GM18868 (cell line): ENCODE data around the gene GNAI1.

Experiments
- ATAC-seq: cut with Tn5 transposase; IDR thresholded peaks from one replicate; pipeline ENCODE4 v1.9.1; 2021; ENCODE audit warnings: mild to moderate bottlenecking, moderate library complexity; ENCODE audit not compliant: unreplicated experiment

Gene GNAI1

GRCh38 chr7:80134536-80135308, at the start of gene GNAI1:
GNAI1 (plus strand) TSS chr7:80134831; CDS start chr7:80135161, 330 bp downstream.
- ATAC-seq, result peak; percentile 43

- no peak for ATAC-seq
Measured at GRCh38 chr7:80087051-80087770, 47.4 kb upstream of the GNAI1 start.

GRCh38 chr7:80087771-80088170, 46.9 kb upstream of the GNAI1 start:
- ATAC-seq, result no peak

GRCh38 chr7:80088705-80089104, 45.9 kb upstream of the GNAI1 start:
- ATAC-seq, result no peak

GRCh38 chr7:80089366-80089765, 45.3 kb upstream of the GNAI1 start:
- ATAC-seq, result no peak

GRCh38 chr7:80093349-80093748, 41.3 kb upstream of the GNAI1 start:
- no peak for ATAC-seq

GRCh38 chr7:80095545-80095944, 39.1 kb upstream of the GNAI1 start:
- no peak for ATAC-seq

GRCh38 chr7:80097756-80098155, 36.9 kb upstream of the GNAI1 start:
- no peak for ATAC-seq

GRCh38 chr7:80098795-80099194, 35.8 kb upstream of the GNAI1 start:
- ATAC-seq, result peak; percentile 56

- no peak for ATAC-seq
Measured at GRCh38 chr7:80100254-80100653, 34.4 kb upstream of the GNAI1 start.

- no peak for ATAC-seq
Measured at GRCh38 chr7:80105701-80106408, 28.8 kb upstream of the GNAI1 start.

GRCh38 chr7:80106498-80107113, 28.0 kb upstream of the GNAI1 start:
- no peak for ATAC-seq

GRCh38 chr7:80107278-80107677, 27.4 kb upstream of the GNAI1 start:
- ATAC-seq, result no peak

- no peak for ATAC-seq
Measured at GRCh38 chr7:80110376-80110775, 24.3 kb upstream of the GNAI1 start.

- ATAC-seq, result no peak
Measured at GRCh38 chr7:80114159-80114558, 20.5 kb upstream of the GNAI1 start.

- no peak for ATAC-seq
Measured at GRCh38 chr7:80124526-80125264, 9.9 kb upstream of the GNAI1 start.

GRCh38 chr7:80127412-80128160, 7.0 kb upstream of the GNAI1 start:
- ATAC-seq, result no peak

GRCh38 chr7:80128918-80129317, 5.7 kb upstream of the GNAI1 start:
- peak; percentile 89 for ATAC-seq

- no peak for ATAC-seq
Measured at GRCh38 chr7:80129785-80130184, 4.8 kb upstream of the GNAI1 start.
